Right cardiac atrium (tissue), 5 donors: Measurements from ENCODE around the gene MFRP. TPM values are rescaled to one million over a fixed set of nuclear protein-coding genes. Genes with fewer than 3 reads are reported as not detected.

ENCODE experiments used
- ATAC-seq, 2 donors: fragments of 200-7000 bp; cut with Tn5 transposase; one replicate each; pipeline versions ENCODE4 v1.8.0 to v1.9.1; 2020; ENCODE audit warnings: moderate library complexity in 2 of 2, mild to moderate bottlenecking in 1 of 2
- DNase-seq, 3 donors: peaks; one replicate each; pipeline ENCODE4 v3.0.0-alpha.2; 2020
- H3K27ac ChIP-seq: one replicate; pipeline ENCODE4 v1.5.1; 2013; ENCODE audit warnings: mild to moderate bottlenecking, low read length, control low read depth, moderate library complexity
- H3K27me3 ChIP-seq: one replicate; pipeline ENCODE4 v1.6.1; 2013; ENCODE audit not compliant: control insufficient read depth, insufficient read depth
- H3K4me1 ChIP-seq: one replicate; pipeline ENCODE4 v1.6.1; 2013; ENCODE audit warnings: low read length; ENCODE audit not compliant: control insufficient read depth, insufficient read depth
- H3K4me3 ChIP-seq: one replicate; pipeline ENCODE4 v1.5.1; 2013; ENCODE audit warnings: low read length, control low read depth
- H3K9me3 ChIP-seq: one replicate; pipeline ENCODE4 v1.6.1; 2013; ENCODE audit warnings: low read length; ENCODE audit not compliant: control insufficient read depth
- WGBS: extraction: QIAGEN DNeasy Blood & Tissue Kit; methylation state at CpG from one replicate; pipeline ENCODE4 v1.1.7; 2013; 5-methylcytosine and 5-hydroxymethylcytosine counted together
- intact Hi-C, 4 donors: fragments of 100-400 bp; cut with DNase I; formaldehyde crosslinking; loops; one replicate each; pipeline versions ENCODE4 v1.11.0 to v1.14.0; 2022 to 2023
- polyA plus RNA-seq: library from polyadenylated mRNA; stranded (reverse); fragments of 200-250 nt; gene quantifications from one replicate; pipeline ENCODE4 v1.2.3, GENCODE V29; 2013
- total RNA-seq, 4 donors: library from RNA; stranded (reverse); fragmentation: NEBNext Ultra II Directional; extraction: Animal tissue kit (Norgen Biotek cat#: 25700); gene quantifications; one replicate each; pipeline ENCODE4 v1.2.1, GENCODE V29; 2021
- donor health status: healthy with polysubstance abuse.
- donor health status: DM: no; HTN: yes; CAD: no.
- donor health status: DM: no; HTN: no; CAD: no.
- donor health status: DM: no; HTN: yes; CAD: no; lungs with severe emphysema.
- donor health status: DM: yes; HTN: yes; CAD: no.

Gene MFRP
- total and polyA plus RNA-seq, 5 donors = 0.02 to 0.06 TPM; not detected in 3

DNA sequence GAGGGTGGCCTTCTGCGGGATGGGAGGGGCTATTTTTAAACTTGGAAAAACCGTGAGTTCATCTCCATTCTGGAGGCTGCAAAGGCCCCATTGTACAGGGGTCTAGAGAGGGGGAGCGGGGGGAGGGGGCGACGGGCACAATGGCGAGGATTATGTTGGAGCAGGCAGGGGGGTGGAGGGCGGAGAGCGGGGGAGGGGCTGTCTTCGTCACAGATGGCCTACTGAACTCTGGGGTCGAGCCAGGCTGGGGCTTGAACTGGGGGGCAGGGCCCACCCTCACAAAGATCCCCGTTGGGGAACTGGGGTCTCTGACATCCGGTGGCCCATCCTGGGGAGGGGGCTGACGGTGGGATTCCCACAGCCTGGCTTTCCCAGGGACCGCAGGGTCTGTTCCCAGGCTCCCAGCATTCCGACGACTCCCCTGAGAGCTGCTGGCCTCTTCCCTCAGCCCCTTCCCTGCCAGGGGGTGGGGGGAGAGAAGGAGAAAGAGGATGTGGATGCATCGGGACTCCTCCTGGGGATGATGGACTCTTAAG, 26.2 kb downstream of the MFRP start:
- DNase-seq = peak; percentile 64 to 83 (median 81)
- no peaks in the 10 kb centered on the region for H3K9me3 ChIP-seq
- peak in 1 of 2 donors; percentile 2 for ATAC-seq
- peaks cover 13% of the 10 kb centered on the region for H3K4me1 ChIP-seq
- peak overlapping the region; percentile 50 for H3K4me3 ChIP-seq
- WGBS = 33% methylated on average over 17 of the region's 17 CpGs
- peak overlapping the region; percentile 98 for H3K27ac ChIP-seq
- intact Hi-C loops = loop anchor here in 1 of 4 donors (10.0 kb wide), 1 partner anchor 116 kb away; the partner anchor contains the start of gene CBL
- no peaks in the 10 kb centered on the region for H3K27me3 ChIP-seq

DNA sequence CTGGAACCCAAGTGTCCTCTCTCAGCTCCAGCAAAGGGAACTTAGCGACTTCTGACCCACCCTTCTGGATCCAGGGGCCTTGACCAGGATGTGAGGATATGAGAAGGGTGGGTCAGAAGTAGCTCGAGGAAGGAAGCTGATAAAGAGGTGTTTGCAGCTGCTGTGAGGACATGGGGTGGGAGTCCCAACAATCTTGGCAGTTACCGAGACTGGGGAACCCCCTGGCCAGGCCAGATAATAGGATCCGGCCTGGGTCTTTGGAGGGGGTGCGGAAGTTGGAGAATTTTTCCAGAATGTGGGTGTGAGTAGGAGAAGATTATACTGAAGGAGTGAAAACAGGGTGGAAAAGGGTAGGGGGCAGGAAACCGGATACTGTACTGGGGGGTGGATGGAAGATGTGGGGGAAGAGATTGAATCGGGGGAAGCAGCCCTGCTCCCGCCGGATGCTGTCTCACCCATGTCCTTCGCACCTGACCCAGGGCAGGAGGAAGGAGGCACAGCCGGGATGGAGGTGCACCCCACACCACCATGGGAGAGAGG, 26.7 kb downstream of the MFRP start:
- H3K4me1 ChIP-seq = peaks cover 13% of the 10 kb centered on the region

DNA sequence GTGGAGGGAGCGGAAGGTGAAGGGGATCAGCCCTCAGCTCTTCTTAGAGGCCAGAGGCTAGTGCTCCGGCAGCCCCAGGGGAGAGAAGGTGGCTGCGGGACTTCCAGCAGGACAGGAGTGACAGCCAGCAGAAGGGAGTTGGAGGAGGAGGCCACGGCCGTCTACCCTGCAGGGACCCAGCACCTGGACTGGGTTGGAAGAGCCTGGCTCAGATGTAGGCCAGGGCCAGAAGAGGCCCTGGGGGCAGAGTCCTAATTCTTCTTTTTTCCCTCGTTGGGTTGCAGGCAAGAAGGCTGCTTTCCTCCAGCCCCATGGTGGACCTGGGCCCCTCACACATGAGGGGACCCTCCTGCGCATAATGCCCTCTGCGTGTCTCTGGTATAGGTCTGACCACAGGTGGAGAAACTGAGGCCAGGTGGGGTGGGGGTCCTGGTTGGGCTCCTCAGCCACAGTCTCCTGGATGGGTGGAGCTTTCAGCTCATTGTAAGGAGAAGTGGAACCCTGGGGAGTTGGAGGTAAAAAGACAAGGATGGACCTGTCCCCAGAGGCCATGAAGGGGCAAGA, 27.3 kb downstream of the MFRP start:
- Histone ChIP-seq H3K4me3 (no peak overlapping the region), H3K27me3 (no peaks in the 10 kb centered on the region), H3K4me1 (peaks cover 13% of the 10 kb centered on the region), H3K9me3 (no peaks in the 10 kb centered on the region), H3K27ac (peak overlapping the region; percentile 90)
- DNase-seq (peak; percentile 23 to 62 (median 28)), ATAC-seq (no peak)
- intact Hi-C loops = loop anchor here in 1 of 4 donors (10.0 kb wide), 1 partner anchor 114 kb away; the partner anchor contains the start of gene CBL
- 61% methylated on average over 8 of the region's 8 CpGs for WGBS

More for the DNA sequence above, 26.7 kb downstream of the MFRP start:
- DNase-seq (peak; percentile 59 to 74 (median 72)), ATAC-seq (peak; percentile 1 to 54)
- 31% methylated on average over 11 of the region's 11 CpGs for whole genome bisulfite sequencing
- H3K9me3 ChIP-seq = no peaks in the 10 kb centered on the region
- intact Hi-C loops = loop anchor here in 2 of 4 donors (10.0 kb wide), 1 partner anchor 115 kb away; the partner anchor contains the start of gene CBL (in 2 of the 2)
- H3K27me3 ChIP-seq = no peaks in the 10 kb centered on the region
- peak overlapping the region; percentile 90 for H3K27ac ChIP-seq
- no peak overlapping the region for H3K4me3 ChIP-seq

DNA sequence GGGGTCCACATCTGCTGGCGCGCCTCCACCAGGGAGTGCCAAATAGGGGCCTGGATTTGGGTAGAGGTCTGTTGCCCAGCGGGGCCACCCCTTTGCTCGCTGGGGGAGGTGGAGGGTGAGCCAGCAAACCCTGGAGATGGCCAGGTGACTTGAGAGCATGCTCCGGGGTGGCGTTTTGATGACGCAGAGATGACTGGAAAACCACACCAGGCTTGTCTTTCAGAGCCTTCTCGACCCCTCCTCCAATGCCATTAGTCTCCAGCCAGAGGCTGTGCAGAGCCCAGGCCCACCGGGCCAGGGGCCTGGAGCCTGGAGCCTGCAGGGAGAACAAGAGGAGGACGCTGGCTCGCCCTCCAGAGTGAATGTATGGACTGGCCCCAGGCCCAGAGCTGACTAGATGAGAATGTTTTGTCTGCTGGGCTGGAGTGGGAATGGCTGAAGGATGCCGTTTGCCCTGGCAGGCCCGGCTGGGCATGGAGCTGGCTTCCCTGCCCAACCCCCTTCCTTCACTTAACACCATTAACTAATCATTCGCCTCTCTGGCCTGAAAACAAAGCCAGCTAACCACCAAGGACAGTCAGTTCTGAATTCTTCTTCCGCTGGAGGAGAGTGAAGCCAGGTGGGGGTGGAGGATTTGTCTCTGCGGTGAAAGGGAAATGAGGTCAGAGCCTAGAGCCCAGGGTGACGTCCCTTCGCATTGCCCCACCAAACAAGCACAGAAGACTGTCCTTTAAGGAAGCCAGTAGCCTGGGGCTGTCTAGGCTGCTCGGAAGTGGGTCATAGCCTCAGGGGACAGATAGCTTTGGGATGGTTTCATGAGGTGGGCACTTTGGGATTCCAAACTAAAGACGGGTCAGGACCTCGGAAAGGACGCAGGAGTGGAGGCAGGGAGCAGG, 28.0 kb downstream of the MFRP start:
- no peaks in the 10 kb centered on the region for H3K27me3 ChIP-seq

DNA sequence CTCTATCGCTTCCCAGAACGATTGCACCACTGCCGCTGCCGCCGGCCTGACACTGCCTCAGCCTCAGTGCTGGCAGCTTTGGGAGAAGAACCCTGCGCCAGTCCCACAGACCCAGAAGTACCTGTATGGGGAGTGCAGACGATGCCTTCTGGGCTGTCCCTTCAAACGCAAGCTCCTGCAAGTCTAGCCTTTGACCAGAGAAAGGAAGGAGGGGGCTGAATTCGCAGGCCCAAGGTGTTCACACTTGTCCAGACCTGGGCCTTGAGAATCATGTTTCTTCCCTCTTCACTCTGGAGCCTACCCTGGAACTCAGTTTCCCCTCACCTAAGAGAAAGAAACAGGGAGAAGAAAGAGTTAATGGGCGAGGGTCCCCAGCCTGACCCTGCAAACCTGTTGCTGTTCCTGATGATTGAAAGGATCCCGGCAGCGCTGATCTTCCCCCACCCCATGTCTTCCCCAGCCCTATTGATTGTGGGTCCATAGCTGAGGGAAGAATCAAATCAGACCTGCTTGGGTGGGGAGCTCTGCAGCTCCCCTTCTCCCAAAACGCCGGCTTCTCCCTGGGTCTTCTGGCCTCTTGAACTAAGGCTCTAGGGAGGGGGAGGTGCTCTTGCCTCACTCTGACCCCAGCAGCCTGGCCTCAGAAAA, 28.8 kb downstream of the MFRP start:
- Histone ChIP-seq H3K4me1 (peaks cover 13% of the 10 kb centered on the region), H3K27me3 (no peaks in the 10 kb centered on the region), H3K9me3 (no peaks in the 10 kb centered on the region), H3K4me3 (peak overlapping the region; percentile 80), H3K27ac (peak overlapping the region; percentile 90)
- WGBS = 40% methylated on average over 14 of the region's 14 CpGs
- no peak for DNase-seq
- ATAC-seq = no peak
- intact Hi-C loops = loop anchor here in 1 of 4 donors (10.0 kb wide), 1 partner anchor 113 kb away; the partner anchor contains the start of gene CBL

More for the DNA sequence above, 28.0 kb downstream of the MFRP start:
- DNase-seq (peak; percentile 50 to 70 (median 69)), ATAC-seq (peak; percentile 2 to 35)
- intact Hi-C loops = loop anchor here in 1 of 4 donors (10.0 kb wide), 1 partner anchor 114 kb away; the partner anchor contains the start of gene CBL
- peak overlapping the region; percentile 90 for H3K27ac ChIP-seq
- 47% methylated on average over 22 of the region's 22 CpGs for WGBS
- no peak overlapping the region for H3K4me3 ChIP-seq
- H3K4me1 ChIP-seq = peaks cover 13% of the 10 kb centered on the region
- H3K9me3 ChIP-seq = no peaks in the 10 kb centered on the region

DNA sequence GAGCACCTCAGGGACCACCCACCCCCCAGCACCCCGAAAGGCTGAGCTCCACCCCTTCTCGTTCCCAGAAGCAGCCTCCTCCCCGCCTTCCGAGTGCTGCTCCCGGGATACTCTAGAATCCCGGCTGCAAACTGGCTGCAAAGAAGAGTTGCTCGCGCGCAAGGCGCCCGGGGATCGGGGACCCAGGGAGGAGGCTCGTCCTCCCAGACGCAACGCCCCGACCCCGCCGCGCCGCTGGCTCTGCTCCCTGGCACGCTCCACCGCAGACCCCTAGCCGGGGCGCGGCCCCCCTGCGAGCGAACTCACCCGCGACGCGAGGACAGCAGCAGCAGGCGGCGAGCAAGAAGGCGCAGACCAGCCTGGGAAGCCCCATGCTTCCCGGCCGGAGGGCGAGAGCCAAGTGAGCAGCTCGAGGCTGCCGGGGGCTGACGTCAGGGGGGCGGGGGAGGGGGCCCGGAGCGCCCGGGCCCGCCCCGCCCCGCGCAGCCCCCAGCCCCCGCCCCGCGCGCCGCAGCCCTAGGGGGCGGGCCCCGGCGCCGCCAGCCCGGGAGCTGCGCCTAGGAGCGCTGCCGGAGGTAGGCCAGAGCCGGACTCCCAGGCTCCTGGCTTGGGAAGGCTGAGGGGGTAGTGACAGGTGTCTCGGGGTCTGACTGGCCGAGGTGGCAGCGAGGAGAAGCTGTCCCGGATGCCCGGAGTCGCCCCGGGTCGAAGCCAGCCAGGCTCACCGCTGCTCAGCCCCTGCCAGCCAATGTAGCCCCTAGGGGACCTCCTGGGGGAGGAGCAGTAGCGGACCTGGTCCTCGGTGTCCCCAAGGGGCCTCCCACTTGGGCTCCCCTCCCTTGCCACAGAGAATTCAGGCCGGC, 29.5 kb downstream of the MFRP start, which contains the start of gene MCAM:
MCAM (minus strand) TSS at position 402 of the 863 bp plus-strand sequence; CDS start at position 373, 29 bp downstream.
- peak; percentile 75 to 87 (median 80) for DNase-seq
- 1% methylated on average over 73 of the region's 74 CpGs for WGBS
- H3K4me1 ChIP-seq = peaks cover 13% of the 10 kb centered on the region

DNA sequence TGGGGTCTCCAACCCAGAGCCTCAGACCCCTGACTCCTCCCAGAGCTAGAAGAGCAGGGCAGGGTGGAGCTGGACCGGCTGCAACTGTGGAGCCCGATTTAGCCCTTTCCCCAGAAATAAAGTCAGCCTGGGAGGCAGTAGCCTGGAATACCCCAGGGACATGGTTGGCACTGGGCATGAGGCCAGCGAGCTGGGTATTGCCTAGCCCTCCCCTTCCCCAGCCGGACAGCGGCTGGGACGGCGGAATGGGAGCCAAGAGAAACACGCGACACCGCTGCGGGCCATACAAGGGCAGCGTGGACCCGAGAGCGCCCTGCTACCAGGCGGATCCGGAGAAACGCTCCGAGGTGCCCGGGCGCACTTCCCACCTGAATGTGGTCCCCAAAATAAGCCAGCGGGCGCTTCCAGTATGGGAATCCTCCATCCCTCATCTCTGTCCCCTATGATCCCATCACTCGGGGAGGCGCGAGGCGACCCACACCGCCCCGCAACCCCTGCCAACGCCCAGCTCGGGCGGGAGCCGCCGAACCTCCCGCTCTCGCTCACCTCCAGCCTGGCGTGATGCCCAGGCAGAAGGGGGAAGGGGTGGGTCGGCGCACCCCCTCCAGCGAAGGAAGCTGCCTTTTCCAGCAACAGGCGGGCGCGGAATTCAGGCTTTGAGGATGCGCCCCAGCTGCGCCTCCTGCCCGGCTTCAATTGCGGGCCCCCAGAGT, 30.3 kb downstream of the MFRP start:
- intact Hi-C loops = loop anchor here in 1 of 4 donors (10.0 kb wide), 1 partner anchor 111 kb away; the partner anchor contains the start of gene CBL
- peaks cover 13% of the 10 kb centered on the region for H3K4me1 ChIP-seq

More for the DNA sequence above, 29.5 kb downstream of the MFRP start, which contains the start of gene MCAM:
- intact Hi-C loops = loop anchor here in 1 of 4 donors (10.0 kb wide), 1 partner anchor 112 kb away; the partner anchor contains the start of gene CBL
- Histone ChIP-seq H3K27ac (peak within 1 kb of the TSS; percentile 90), H3K27me3 (no peaks in the 10 kb centered on the region), H3K9me3 (no peaks in the 10 kb centered on the region), H3K4me3 (peak within 1 kb of the TSS; percentile 80)
- peak; percentile 13 to 40 for ATAC-seq

DNA sequence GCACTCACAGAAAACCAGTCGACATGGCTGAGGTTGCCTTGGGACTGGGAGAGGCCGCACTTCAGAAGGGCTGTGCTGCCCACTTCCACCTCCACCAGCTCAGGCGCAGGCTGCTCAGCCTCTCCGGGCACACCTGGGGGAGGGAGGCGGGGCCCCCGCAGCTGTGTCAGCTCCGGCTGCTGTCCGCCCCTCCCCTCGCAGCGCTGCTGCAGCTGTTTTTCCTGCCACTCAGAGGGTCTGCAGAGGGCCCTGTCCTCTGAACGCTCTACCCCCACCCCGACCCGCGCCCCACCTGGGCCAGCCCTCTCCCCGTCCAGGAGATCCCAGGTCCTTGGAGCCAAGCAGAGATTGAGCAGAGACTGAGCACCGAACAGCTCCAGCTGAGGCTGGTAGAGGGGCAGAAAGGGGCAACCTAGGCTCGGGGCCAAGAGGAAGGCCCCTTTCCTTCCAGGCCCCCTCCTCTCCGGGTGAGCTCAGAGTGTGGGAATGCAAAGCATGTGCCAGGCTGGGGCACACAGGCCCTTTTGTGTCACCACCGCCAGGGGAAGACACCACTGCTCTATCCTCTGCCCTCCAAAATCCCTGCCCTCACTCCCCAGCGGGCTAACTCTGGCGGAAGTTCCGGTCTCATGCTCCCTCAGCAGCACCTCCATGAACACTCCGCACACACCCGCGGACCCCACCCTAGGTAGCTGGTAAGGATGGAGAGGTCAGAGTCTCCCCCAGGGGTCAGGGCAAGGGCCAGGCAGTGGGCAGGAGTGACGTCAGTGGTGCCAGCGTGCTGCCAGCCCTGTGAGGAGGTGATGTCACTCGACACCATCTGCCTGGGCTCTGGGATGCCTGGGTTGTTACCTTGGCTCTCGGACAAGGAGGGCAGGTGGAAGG, 31.1 kb downstream of the MFRP start:
- no peaks in the 10 kb centered on the region for H3K27me3 ChIP-seq
- ATAC-seq (peak; percentile 6 to 47), DNase-seq (peak; percentile 49 to 79 (median 72))
- peak overlapping the region; percentile 80 for H3K4me3 ChIP-seq
- H3K27ac ChIP-seq = peak overlapping the region; percentile 81
- H3K9me3 ChIP-seq = no peaks in the 10 kb centered on the region
- peaks cover 13% of the 10 kb centered on the region for H3K4me1 ChIP-seq
- intact Hi-C loops = loop anchor here in 1 of 4 donors (10.0 kb wide), 1 partner anchor 111 kb away; the partner anchor contains the start of gene CBL
- WGBS = 11% methylated on average over 29 of the region's 29 CpGs

More for the DNA sequence above, 30.3 kb downstream of the MFRP start:
- Histone ChIP-seq H3K4me3 (peak overlapping the region; percentile 80), H3K9me3 (no peaks in the 10 kb centered on the region), H3K27ac (peak overlapping the region; percentile 81), H3K27me3 (no peaks in the 10 kb centered on the region)
- under 1% methylated on average over 46 of the region's 46 CpGs for WGBS
- ATAC-seq (peak; percentile 2 to 31), DNase-seq (peak; percentile 75 to 91 (median 86))
